Smooth muscle cell of the umbilical artery (primary cell): ENCODE results near the gene KCNK3. TPM values are rescaled to one million over a fixed set of nuclear protein-coding genes. Genes with fewer than 3 reads are reported as not detected.

ENCODE experiments used
- total RNA-seq: library from RNA; depleted of rRNA; stranded (reverse); fragments of >200 nt; gene quantifications from 2 replicates; pipeline ENCODE4 v1.2.3, GENCODE V29; 2014

Gene KCNK3
- total RNA-seq: 0.30 and 0.46 TPM in 2 replicates

GRCh38 chr2:26692279-26692896, at the start of gene KCNK3:
TSS of gene KCNK3 (plus strand) at chr2:26692722. CDS start at chr2:26692876, 154 bp downstream.

GRCh38 chr2:26764078-26764887, 71.8 kb downstream of the KCNK3 start, which contains the start of gene SLC35F6:
TSS of gene SLC35F6 (plus strand) at chr2:26764284. CDS start at chr2:26764350, 66 bp downstream.

Other genes with a start within 250 kb of the KCNK3 start
- gene OTOF, start 214.6 kb upstream of the KCNK3 start, total RNA-seq: 0.05 TPM in 1 of 2 replicates, not detected in the other
- gene CIB4, start 51.4 kb upstream of the KCNK3 start, total RNA-seq: not detected in 2 replicates
- gene SLC35F6, start 71.6 kb downstream of the KCNK3 start, total RNA-seq: 19.6 and 23.9 TPM in 2 replicates
- gene CENPA, start 93.3 kb downstream of the KCNK3 start, total RNA-seq: 0.30 and 4.5 TPM in 2 replicates
- gene DPYSL5, start 155.4 kb downstream of the KCNK3 start, total RNA-seq: not detected in 2 replicates